Measurements from ENCODE around the gene IFNAR2.

The IFNAR2 gene

DNA sequence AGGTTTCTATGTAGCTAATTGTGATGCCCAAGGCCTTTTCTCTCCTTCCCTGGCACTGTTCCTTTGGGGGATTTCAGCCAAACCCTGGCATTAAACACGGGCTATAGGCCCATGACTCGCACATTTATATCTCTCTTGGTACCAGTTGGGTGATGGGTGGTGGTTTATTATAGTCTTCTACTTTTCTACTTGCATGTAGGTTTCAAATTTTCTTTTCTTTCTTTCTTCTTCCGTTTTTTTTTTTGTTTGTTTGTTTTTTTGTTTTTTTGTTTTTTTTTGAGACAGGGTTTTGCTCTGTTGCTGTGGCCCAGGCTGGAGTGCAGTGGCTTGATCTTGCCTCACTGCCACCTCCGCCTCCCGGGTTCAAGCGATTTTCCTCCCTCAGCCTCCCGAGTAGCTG, 37.5 kb downstream of the IFNAR2 start:
- no peak for DNase-seq (ENCODE audit: low read depth)

- DNase-seq (ENCODE audit: low read depth) = no peak
Observed at GRCh38 chr21:33268393-33268736, 38.6 kb downstream of the IFNAR2 start.

DNA sequence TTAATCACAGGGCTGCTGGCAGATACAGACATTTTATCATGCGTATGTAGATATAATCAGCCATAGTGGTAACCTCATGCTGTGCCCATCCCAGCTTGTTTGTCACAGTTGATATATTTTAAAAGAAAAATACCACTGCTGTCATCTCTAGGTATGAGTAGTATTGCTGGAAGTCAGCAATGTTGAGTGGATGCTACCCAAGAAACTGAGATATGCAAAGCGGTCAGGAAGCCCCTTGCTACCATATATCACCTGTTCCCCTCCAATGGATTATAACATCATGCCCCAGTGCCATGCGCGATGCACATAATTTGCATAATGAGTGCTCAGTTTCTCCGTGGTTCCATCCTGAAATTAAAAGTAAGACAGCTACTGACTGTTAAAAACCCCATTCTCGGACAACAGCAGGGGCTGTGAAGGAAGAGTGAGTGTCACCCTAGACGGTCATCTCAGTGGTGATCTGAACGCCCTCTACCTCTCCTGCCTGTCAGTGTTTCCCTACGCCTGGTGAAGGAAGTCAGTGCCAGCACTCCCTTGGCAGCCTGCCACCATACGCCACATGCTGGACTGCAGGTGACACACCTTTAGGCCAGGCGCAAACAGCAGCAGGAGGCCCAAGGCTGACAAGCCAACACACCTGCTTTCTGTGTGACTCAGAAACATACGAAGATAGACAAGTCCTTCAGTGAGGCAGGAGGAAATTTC, 39.2 kb downstream of the IFNAR2 start:
- DNase-seq (ENCODE audit: low read depth) = no peak

DNA sequence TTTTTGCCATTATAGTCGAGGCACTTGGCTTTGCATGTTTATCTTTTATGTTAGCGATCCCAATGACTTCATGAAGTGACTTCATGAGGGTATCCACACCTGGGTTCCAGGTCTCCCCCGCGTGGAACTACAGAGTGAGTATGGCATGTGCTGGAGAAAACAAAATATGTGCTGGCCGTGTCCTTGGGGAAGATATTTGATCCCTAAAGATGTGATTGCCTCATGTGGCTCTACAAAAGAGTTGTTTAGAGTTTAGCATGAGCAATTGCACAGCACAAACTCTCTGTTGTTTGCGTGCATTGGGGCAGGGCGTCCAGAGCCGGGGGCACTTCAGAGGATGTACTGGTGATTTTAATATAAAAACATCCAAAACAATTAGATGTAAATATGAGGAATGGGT, 41.2 kb downstream of the IFNAR2 start:
- DNase-seq (ENCODE audit: low read depth) = no peak

- DNase-seq (ENCODE audit: low read depth) = no peak
Observed at GRCh38 chr21:33273044-33273443, 43.3 kb downstream of the IFNAR2 start.

DNA sequence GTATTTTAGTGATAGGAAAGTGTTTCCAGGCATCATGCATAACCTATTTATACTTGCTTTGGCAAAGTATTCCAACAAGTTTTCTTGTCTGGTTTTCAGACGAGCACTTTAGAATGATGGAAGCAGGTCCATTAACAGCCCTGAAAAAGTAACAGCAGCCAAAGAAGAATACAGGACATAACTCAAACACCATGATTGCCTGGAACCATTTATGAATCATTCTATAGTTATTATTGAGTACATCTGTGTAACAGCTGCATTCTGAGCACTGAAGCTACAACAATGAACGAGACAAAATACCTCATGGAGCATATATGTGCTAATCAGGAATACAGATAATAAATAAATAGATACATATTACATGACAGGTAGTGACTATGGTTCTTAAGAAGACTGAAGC, 49.0 kb downstream of the IFNAR2 start:
- DNase-seq (ENCODE audit: low read depth) = no peak

GRCh38 chr21:33279330-33279820, 49.6 kb downstream of the IFNAR2 start:
- DNase-seq (ENCODE audit: low read depth) = no peak
